Loucy (cell line): ENCODE results near the gene MAPK14.

Experiments
- H2AFZ ChIP-seq: fragments of 200-600 bp; sonication (generic); 2 replicates; pipeline ENCODE4 v1.6.0; 2016; ENCODE audit warnings: antibody characterized with exemption, mild to moderate bottlenecking, low read length, moderate library complexity
- H3F3A ChIP-seq: fragments of 200-600 bp; 2 replicates; pipeline ENCODE4 v1.6.0; 2016; ENCODE audit warnings: antibody characterized with exemption, low read depth, mild to moderate bottlenecking
- H3K27me3 ChIP-seq: fragments of 200-600 bp; sonication (generic); 2 replicates; pipeline ENCODE4 v1.6.1; 2014; ENCODE audit warnings: low read length, mild to moderate bottlenecking; ENCODE audit not compliant: insufficient read depth, poor library complexity, severe bottlenecking
- H3K36me3 ChIP-seq: fragments of 200-600 bp; sonication (generic); 2 replicates; pipeline ENCODE4 v1.6.1; 2016; ENCODE audit warnings: low read length; ENCODE audit not compliant: insufficient read depth
- H3K4me1 ChIP-seq: fragments of 200-600 bp; sonication (generic); 2 replicates; pipeline ENCODE4 v1.5.1; 2014; ENCODE audit warnings: low read length, mild to moderate bottlenecking; ENCODE audit not compliant: insufficient read depth, poor library complexity, severe bottlenecking
- H3K4me2 ChIP-seq: fragments of 200-600 bp; sonication (generic); 2 replicates; pipeline ENCODE4 v1.6.0; 2014; ENCODE audit warnings: antibody characterized with exemption, low read length, low read depth, mild to moderate bottlenecking; ENCODE audit not compliant: poor library complexity, severe bottlenecking
- H3K4me3 ChIP-seq: fragments of 200-600 bp; sonication (generic); 2 replicates; pipeline ENCODE4 v1.5.1; 2014; ENCODE audit warnings: low read length, mild to moderate bottlenecking, mixed read lengths; ENCODE audit not compliant: poor library complexity, severe bottlenecking
- H3K79me2 ChIP-seq: fragments of 200-600 bp; sonication (generic); 2 replicates; pipeline ENCODE4 v1.6.1; 2014; ENCODE audit warnings: low read length; ENCODE audit not compliant: insufficient read depth
- H3K9ac ChIP-seq: fragments of 200-600 bp; sonication (generic); 2 replicates; pipeline ENCODE4 v1.6.0; 2014; ENCODE audit warnings: mild to moderate bottlenecking, low read depth, low read length, moderate library complexity; ENCODE audit not compliant: poor library complexity, severe bottlenecking
- H3K9me2 ChIP-seq: fragments of 200-600 bp; sonication (generic); replicated peaks from 2 replicates; pipeline ENCODE4 v1.6.1; 2016; ENCODE audit warnings: low read depth, low read length, mixed read lengths
- H3K9me3 ChIP-seq: fragments of 200-600 bp; sonication (generic); 2 replicates; pipeline ENCODE4 v1.6.1; 2014; ENCODE audit warnings: mild to moderate bottlenecking, antibody characterized with exemption, low read length, low read depth; ENCODE audit not compliant: insufficient read depth
- H4K20me1 ChIP-seq: fragments of 200-600 bp; sonication (generic); 2 replicates; pipeline ENCODE4 v1.6.0; 2014; ENCODE audit warnings: antibody characterized with exemption, low read length, mild to moderate bottlenecking; ENCODE audit not compliant: insufficient read depth, poor library complexity, severe bottlenecking
- CTCF ChIP-seq: fragments of 200-600 bp; sonication (generic); conservative IDR thresholded peaks from 2 replicates; pipeline ENCODE4 v1.5.1; 2014; ENCODE audit warnings: mild to moderate bottlenecking, antibody characterized with exemption, low read length
- EZH2phosphoT487 ChIP-seq: fragments of 200-600 bp; IDR thresholded peaks from 2 replicates; pipeline ENCODE4 v1.6.1; 2018; ENCODE audit warnings: antibody characterized with exemption, mild to moderate bottlenecking, moderate library complexity, borderline replicate concordance

Gene MAPK14

GRCh38 chr6:36120018-36120417 lies 92.4 kb downstream of the MAPK14 start:
- H3K4me2 ChIP-seq, result peak overlapping the region; percentile 85

GRCh38 chr6:36120539-36120938 lies 92.9 kb downstream of the MAPK14 start:
- Histone ChIP-seq H3K4me1 (peaks cover 73% of the 10 kb centered on the region), H3K27me3 (no peaks in the 10 kb centered on the region), H3K9me3 (no peaks in the 10 kb centered on the region), H3K9me2 (no peaks in the 10 kb centered on the region), H3K4me2 (peak overlapping the region; percentile 85), H4K20me1 (no peaks in the 10 kb centered on the region), H2AFZ (no peak overlapping the region), H3K79me2 (peaks cover 16% of the 10 kb centered on the region), H3F3A (peaks cover 11% of the 10 kb centered on the region), H3K4me3 (peak overlapping the region; percentile 60), H3K36me3 (0 out of 2 replicates have a peak, but pooled peaks cover 4% of the 10 kb centered on the region), H3K9ac (peak overlapping the region; percentile 67)
- TF ChIP-seq CTCF (no peak), EZH2phosphoT487 (no peak)

More at GRCh38 chr6:36120018-36120417, 92.4 kb downstream of the MAPK14 start:
- peaks cover 16% of the 10 kb centered on the region for H3K79me2 ChIP-seq
- H3K4me1 ChIP-seq, result peaks cover 77% of the 10 kb centered on the region
- no peaks in the 10 kb centered on the region for H3K9me3 ChIP-seq
- H4K20me1 ChIP-seq, result no peaks in the 10 kb centered on the region
- TF ChIP-seq CTCF (no peak), EZH2phosphoT487 (no peak)
- H3K4me3 ChIP-seq, result no peak overlapping the region
- H3K36me3 ChIP-seq, result 0 out of 2 replicates have a peak, but pooled peaks cover 4% of the 10 kb centered on the region
- peaks cover 16% of the 10 kb centered on the region for H3F3A ChIP-seq
- H3K9ac ChIP-seq, result no peak overlapping the region
- H3K9me2 ChIP-seq, result no peaks in the 10 kb centered on the region
- H3K27me3 ChIP-seq, result no peaks in the 10 kb centered on the region
- H2AFZ ChIP-seq, result no peak overlapping the region

GRCh38 chr6:36120979-36121786 lies 93.6 kb downstream of the MAPK14 start:
- H3K79me2 ChIP-seq, result peaks cover 13% of the 10 kb centered on the region
- no peaks in the 10 kb centered on the region for H3K27me3 ChIP-seq
- H4K20me1 ChIP-seq, result no peaks in the 10 kb centered on the region
- no peak for TF ChIP-seq CTCF
- no peak for TF ChIP-seq EZH2phosphoT487
- H2AFZ ChIP-seq, result no peak overlapping the region
- H3K9ac ChIP-seq, result peak overlapping the region; percentile 67
- peak overlapping the region; percentile 60 for H3K4me3 ChIP-seq
- H3K9me3 ChIP-seq, result no peaks in the 10 kb centered on the region
- no peaks in the 10 kb centered on the region for H3K9me2 ChIP-seq
- peaks cover 73% of the 10 kb centered on the region for H3K4me1 ChIP-seq
- peaks cover 11% of the 10 kb centered on the region; the same call in 1 of the 2 replicates for H3F3A ChIP-seq
- 0 out of 2 replicates have a peak, but pooled peaks cover 4% of the 10 kb centered on the region for H3K36me3 ChIP-seq
- peak overlapping the region; percentile 85 for H3K4me2 ChIP-seq
